HFFc6 (cell line): ENCODE measurements around the gene SIVA1. TPM values are rescaled to one million over a fixed set of nuclear protein-coding genes. Genes with fewer than 3 reads are reported as not detected.

Experiments used
- DNase-seq: peaks from one replicate; pipeline ENCODE4 v3.0.0-alpha.2; 2018
- H3K27ac Mint-ChIP-seq: 2 replicates; pipeline ENCODE4 v1.8.0; 2020; ENCODE audit warnings: mild to moderate bottlenecking, mixed read lengths
- H3K27me3 Mint-ChIP-seq: 2 replicates; pipeline ENCODE4 v1.8.0; 2021; ENCODE audit warnings: mild to moderate bottlenecking, moderate library complexity, mixed read lengths; ENCODE audit not compliant: insufficient read depth
- H3K36me3 Mint-ChIP-seq: 2 replicates; pipeline ENCODE4 v1.8.0; 2021; ENCODE audit warnings: low read depth, mixed read lengths
- H3K4me1 Mint-ChIP-seq: 2 replicates; pipeline ENCODE4 v1.8.0; 2020; ENCODE audit warnings: low read depth, mixed read lengths
- H3K4me3 Mint-ChIP-seq: 2 replicates; pipeline ENCODE4 v1.8.0; 2020; ENCODE audit warnings: mild to moderate bottlenecking, moderate library complexity, mixed read lengths
- H3K9me3 Mint-ChIP-seq: 2 replicates; pipeline ENCODE4 v1.8.0; 2020; ENCODE audit warnings: mild to moderate bottlenecking, mixed read lengths
- total RNA-seq, 6 experiments: library from RNA; stranded (reverse); fragmentation: NEBNext Ultra II Directional; extraction: Animal tissue kit (Norgen Biotek cat#: 25700); gene quantifications; 2 replicates in 1 of 6; 3 replicates in 5 of 6; pipeline ENCODE4 v1.2.3, GENCODE V29; 2021
- TF ChIP-seq, protein P1 (sequence below): fragments of 200-600 bp; sonication (generic); IDR thresholded peaks from 2 replicates; pipeline ENCODE4 v1.5.0; 2021; ENCODE audit warnings: antibody characterized with exemption, mild to moderate bottlenecking

SIVA1 gene
- total RNA-seq, 6 experiments from 2014 or later: 78.3 to 95.8 (median 82.5) TPM

DNA sequence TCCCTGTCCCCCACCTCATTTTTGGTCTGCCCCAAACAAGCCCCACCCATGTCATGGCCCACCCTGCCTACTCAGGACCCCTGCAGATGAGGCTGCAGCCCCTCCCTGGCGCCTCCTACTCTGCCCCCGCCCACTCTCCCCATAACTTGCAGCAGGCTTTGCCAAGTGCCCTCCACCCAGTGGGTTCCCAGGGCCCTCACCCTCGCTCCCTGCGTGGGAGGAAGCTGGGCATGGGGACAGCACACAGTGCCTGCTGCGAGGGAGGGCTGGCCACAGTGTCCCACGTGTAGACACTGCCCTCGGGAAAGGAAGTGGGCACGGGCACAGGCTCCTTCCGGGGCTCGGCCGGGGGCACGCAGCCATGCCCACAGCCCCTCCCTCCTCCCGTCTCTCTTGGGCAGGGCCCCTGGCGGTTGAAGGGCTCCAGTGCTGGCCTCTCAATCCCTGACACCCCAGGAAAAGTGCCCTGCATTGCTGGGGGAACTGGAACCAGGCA, 33.2 kb downstream of the SIVA1 start:
- no peak overlapping the region for H3K4me3 Mint-ChIP-seq
- H3K9me3 Mint-ChIP-seq: no peaks in the 10 kb centered on the region
- TF ChIP-seq, protein P1, sequence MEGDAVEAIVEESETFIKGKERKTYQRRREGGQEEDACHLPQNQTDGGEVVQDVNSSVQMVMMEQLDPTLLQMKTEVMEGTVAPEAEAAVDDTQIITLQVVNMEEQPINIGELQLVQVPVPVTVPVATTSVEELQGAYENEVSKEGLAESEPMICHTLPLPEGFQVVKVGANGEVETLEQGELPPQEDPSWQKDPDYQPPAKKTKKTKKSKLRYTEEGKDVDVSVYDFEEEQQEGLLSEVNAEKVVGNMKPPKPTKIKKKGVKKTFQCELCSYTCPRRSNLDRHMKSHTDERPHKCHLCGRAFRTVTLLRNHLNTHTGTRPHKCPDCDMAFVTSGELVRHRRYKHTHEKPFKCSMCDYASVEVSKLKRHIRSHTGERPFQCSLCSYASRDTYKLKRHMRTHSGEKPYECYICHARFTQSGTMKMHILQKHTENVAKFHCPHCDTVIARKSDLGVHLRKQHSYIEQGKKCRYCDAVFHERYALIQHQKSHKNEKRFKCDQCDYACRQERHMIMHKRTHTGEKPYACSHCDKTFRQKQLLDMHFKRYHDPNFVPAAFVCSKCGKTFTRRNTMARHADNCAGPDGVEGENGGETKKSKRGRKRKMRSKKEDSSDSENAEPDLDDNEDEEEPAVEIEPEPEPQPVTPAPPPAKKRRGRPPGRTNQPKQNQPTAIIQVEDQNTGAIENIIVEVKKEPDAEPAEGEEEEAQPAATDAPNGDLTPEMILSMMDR: no peak
- H3K4me1 Mint-ChIP-seq: no peaks in the 10 kb centered on the region
- H3K27me3 Mint-ChIP-seq: no peaks in the 10 kb centered on the region; the same call in 1 of the 2 replicates
- DNase-seq: no peak
- no peak overlapping the region for H3K27ac Mint-ChIP-seq
- no peaks in the 10 kb centered on the region for H3K36me3 Mint-ChIP-seq

DNA sequence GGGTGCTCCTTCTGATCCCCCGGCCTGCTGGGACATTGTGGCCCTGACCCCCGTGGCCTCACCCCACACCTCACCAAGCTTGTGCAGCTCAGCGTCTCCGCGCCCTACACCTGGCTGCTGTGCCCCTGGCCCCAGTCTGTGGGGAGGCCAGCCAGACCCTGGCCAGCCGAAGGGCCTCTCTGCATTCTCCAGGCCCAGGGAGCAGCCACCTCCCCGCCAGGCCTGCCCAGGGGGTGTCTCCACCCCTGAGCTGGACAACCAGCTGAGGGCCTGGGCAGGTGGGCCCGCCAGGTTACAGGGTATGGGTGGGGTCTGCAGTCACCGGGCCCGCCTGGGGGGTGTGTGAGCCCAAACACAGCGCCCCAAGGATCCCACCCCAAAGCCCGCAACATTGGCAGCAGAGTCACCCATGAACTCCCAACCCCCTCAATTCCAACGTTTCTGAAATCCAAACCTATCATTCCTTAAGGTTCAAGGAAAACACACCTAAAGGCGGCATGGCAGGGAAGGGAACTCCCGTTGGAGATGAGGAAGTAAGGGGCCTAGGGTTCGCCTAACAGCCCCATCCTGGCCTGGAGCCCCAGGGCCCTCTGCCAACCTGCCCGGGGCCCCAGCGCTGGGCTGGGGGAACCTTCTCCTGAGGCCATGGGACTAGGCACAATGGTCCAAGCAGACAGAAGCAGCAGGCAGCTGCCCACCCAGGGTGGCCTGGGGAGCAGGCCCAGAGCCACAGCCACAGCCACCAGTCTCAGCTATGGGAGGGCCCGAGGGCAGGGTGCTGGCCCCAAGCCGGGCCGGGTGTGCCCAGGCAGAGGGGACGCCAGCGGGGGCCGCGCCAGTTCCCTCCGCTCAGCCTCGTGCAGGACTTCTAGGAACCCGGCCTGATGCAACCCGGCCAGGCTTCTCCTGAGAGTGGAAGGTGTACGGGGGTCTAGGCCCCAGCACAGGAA, 34.1 kb downstream of the SIVA1 start:
- no peaks in the 10 kb centered on the region for H3K4me1 Mint-ChIP-seq
- H3K36me3 Mint-ChIP-seq: no peaks in the 10 kb centered on the region; the same call in 1 of the 2 replicates
- no peak for DNase-seq
- TF ChIP-seq, protein P1: no peak
- H3K9me3 Mint-ChIP-seq: no peaks in the 10 kb centered on the region
- H3K4me3 Mint-ChIP-seq: no peak overlapping the region
- H3K27me3 Mint-ChIP-seq: no peaks in the 10 kb centered on the region; the same call in 1 of the 2 replicates
- no peak overlapping the region for H3K27ac Mint-ChIP-seq

DNA sequence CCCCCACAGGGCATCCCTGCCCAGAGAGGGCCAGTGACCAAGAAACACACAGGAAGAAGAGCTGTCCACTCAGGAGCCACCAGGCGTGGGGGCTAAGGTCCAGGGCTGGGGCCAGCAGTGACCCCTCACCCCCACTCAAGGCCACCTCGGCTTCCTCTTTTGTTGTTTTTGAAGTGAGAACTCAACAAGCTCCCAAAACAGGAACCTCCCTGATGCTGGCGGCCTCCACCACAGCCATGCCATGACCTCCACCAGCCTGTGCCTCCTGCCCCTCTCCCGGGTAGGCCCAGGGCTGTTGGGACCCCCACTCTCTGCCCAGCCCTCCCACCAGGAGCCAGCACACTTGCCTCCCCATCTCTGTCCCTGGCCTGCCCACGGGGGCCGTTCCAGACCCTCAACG, 34.8 kb downstream of the SIVA1 start:
- DNase-seq: no peak
- no peaks in the 10 kb centered on the region for H3K9me3 Mint-ChIP-seq
- no peaks in the 10 kb centered on the region; the same call in 1 of the 2 replicates for H3K36me3 Mint-ChIP-seq
- H3K4me3 Mint-ChIP-seq: no peak overlapping the region
- TF ChIP-seq, protein P1: no peak
- no peaks in the 10 kb centered on the region; the same call in 1 of the 2 replicates for H3K27me3 Mint-ChIP-seq
- peaks cover under 1% of the 10 kb centered on the region; the same call in 1 of the 2 replicates for H3K4me1 Mint-ChIP-seq
- no peak overlapping the region for H3K27ac Mint-ChIP-seq

DNA sequence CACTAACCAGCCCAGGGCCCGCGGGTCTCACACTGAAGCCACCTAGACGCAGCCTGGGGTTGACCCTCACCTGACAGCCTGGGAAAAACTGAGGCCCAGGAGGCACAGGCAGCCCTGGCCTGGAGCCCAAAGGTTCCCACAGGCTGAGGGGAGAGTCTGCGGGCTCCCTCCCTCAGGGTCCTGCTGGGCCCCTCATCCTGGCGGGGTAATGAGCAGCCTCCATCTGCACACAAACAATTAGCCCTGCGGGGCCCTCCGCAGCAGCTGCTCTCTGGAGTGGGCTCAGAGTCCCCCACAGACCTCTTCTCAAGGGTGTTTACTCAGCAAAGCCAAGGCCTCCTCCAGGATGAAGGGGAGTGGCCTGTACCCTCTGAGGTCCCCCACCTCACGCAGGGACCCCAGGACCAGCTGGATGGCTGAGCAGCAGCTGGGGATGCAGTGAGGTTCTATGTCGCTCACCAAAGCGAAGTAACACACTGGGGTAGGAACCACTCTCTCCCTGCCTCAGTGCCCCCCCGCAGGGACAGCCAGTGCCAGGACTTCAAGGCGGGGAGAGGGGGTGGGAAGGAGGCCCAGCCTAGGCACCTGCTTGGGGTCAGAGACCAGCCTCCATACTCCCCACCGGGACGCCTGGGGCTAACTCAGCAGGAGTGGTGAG, 35.3 kb downstream of the SIVA1 start:
- no peaks in the 10 kb centered on the region; the same call in 1 of the 2 replicates for H3K36me3 Mint-ChIP-seq
- no peak overlapping the region for H3K27ac Mint-ChIP-seq
- H3K27me3 Mint-ChIP-seq: no peaks in the 10 kb centered on the region; the same call in 1 of the 2 replicates
- no peak overlapping the region for H3K4me3 Mint-ChIP-seq
- peaks cover 6% of the 10 kb centered on the region for H3K4me1 Mint-ChIP-seq
- no peaks in the 10 kb centered on the region for H3K9me3 Mint-ChIP-seq
- TF ChIP-seq, protein P1: no peak
- DNase-seq: no peak

DNA sequence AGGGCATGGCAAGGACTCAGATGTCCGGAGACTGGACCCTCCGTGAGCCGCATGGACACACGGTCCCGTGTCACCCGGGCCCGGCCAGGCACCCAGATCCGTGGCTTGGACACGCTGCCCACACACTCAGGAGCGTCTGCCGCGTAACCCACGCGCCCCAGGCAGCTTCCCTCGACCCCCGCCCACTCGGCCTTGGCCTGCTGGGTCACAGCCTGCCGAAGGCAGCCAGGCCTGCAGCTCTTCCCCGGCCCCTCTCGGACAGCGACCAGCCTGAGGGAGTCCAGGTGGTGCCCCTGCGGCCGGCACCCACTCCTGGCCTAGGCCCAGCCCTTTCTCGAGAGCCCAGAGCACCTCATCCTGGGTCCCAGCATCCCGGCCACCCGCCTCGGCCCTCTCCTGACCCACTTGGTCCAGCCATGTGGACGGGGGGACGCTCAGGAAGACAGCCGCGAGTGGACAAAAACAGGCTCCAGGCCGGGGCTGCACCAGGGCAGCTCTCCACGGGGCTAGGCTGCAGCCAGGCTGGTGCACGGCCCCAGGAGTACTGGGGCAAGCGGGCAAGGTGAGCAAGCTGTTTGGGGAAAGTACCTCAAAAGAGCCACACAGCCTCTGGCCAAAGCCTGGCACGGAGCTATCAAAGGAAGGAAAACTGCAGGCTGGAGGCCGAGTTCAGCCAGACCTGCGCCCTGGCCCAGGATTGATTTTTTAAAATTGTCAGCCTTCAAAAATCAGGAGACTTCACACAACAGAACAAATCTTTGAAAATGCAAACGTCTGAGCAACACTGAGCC, 36.1 kb downstream of the SIVA1 start:
- Mint-ChIP-seq H3K9me3 (no peaks in the 10 kb centered on the region), H3K4me3 (no peak overlapping the region), H3K27ac (no peak overlapping the region), H3K27me3 (no peaks in the 10 kb centered on the region; the same call in 1 of the 2 replicates), H3K36me3 (no peaks in the 10 kb centered on the region; the same call in 1 of the 2 replicates), H3K4me1 (peaks cover 14% of the 10 kb centered on the region)
- TF ChIP-seq, protein P1: no peak
- no peak for DNase-seq
